Measurements from ENCODE around the gene PAK2.

Gene PAK2

DNA sequence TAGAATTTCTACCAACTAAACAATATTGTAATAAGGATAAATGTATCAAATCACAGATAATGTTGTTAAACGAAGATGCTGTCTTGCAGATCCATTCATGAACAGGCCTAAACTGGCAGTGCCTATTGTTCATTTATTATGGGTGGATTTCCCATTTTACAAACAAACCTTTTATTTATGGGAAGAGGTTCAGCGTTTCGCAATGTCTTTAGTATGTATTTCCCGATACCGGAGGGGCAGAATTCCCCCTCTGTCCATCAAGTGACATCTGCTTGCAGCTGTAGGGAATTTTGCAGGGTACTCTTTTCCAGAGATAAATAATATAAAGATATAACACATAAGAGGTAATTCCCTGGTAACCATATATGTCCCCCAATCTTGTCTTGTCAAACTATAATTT is 33.3 kb upstream of the PAK2 start:
- no peak for DNase-seq (ENCODE audit: low read depth in 1 of 2, low spot score in 1 of 2)
- no peaks in the 10 kb centered on the region for H3K27me3 ChIP-seq (ENCODE audit: insufficient read depth, poor library complexity, severe bottlenecking)
- no peak overlapping the region for H3K27ac ChIP-seq (replicated peaks)
- TF ChIP-seq, protein P1, sequence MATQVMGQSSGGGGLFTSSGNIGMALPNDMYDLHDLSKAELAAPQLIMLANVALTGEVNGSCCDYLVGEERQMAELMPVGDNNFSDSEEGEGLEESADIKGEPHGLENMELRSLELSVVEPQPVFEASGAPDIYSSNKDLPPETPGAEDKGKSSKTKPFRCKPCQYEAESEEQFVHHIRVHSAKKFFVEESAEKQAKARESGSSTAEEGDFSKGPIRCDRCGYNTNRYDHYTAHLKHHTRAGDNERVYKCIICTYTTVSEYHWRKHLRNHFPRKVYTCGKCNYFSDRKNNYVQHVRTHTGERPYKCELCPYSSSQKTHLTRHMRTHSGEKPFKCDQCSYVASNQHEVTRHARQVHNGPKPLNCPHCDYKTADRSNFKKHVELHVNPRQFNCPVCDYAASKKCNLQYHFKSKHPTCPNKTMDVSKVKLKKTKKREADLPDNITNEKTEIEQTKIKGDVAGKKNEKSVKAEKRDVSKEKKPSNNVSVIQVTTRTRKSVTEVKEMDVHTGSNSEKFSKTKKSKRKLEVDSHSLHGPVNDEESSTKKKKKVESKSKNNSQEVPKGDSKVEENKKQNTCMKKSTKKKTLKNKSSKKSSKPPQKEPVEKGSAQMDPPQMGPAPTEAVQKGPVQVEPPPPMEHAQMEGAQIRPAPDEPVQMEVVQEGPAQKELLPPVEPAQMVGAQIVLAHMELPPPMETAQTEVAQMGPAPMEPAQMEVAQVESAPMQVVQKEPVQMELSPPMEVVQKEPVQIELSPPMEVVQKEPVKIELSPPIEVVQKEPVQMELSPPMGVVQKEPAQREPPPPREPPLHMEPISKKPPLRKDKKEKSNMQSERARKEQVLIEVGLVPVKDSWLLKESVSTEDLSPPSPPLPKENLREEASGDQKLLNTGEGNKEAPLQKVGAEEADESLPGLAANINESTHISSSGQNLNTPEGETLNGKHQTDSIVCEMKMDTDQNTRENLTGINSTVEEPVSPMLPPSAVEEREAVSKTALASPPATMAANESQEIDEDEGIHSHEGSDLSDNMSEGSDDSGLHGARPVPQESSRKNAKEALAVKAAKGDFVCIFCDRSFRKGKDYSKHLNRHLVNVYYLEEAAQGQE (IDR thresholded peaks at IDR 0.05; ENCODE audit: insufficient replicate concordance, low read depth) = no peak
- TF ChIP-seq POLR2AphosphoS5 (IDR thresholded peaks at IDR 0.05; ENCODE audit: low read depth) (no peak), GABPA (IDR thresholded peaks at IDR 0.05; ENCODE audit: low read depth) (no peak), SPI1 (IDR thresholded peaks at IDR 0.05; ENCODE audit: borderline replicate concordance, low read depth) (no peak)
- TF ChIP-seq, protein P2, sequence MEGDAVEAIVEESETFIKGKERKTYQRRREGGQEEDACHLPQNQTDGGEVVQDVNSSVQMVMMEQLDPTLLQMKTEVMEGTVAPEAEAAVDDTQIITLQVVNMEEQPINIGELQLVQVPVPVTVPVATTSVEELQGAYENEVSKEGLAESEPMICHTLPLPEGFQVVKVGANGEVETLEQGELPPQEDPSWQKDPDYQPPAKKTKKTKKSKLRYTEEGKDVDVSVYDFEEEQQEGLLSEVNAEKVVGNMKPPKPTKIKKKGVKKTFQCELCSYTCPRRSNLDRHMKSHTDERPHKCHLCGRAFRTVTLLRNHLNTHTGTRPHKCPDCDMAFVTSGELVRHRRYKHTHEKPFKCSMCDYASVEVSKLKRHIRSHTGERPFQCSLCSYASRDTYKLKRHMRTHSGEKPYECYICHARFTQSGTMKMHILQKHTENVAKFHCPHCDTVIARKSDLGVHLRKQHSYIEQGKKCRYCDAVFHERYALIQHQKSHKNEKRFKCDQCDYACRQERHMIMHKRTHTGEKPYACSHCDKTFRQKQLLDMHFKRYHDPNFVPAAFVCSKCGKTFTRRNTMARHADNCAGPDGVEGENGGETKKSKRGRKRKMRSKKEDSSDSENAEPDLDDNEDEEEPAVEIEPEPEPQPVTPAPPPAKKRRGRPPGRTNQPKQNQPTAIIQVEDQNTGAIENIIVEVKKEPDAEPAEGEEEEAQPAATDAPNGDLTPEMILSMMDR (IDR thresholded peaks at IDR 0.05; ENCODE audit: insufficient read depth, low read length) = no peak
- no peak overlapping the region for H3K4me3 ChIP-seq (replicated peaks; ENCODE audit: insufficient read depth, low read length)

DNA sequence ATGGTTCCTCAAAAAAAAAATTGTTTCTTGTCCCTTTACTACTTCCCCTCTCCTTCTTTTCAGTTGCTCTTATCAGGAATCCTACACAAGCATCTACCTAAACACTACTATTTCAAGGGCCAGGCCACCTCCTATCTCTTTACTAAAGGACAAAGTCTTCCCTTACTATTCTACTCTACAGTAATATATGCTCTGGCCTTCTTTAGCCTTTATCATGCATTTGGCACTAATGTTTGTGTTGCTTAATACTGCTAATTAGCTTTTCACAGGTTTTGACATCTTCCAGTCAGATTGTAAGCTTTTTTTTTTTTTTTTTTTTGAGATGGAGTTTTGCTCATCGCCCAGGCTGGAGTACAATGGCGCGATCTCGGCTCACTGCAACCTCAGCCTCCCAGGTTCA is 32.9 kb upstream of the PAK2 start:
- no peak overlapping the region for H3K4me3 ChIP-seq (replicated peaks; ENCODE audit: insufficient read depth, low read length)
- H3K27ac ChIP-seq (replicated peaks) = no peak overlapping the region
- no peaks in the 10 kb centered on the region for H3K27me3 ChIP-seq (ENCODE audit: insufficient read depth, poor library complexity, severe bottlenecking)
- no peak for DNase-seq (ENCODE audit: low read depth in 1 of 2, low spot score in 1 of 2)
- no peak for TF ChIP-seq POLR2AphosphoS5 (IDR thresholded peaks at IDR 0.05; ENCODE audit: low read depth)

DNA sequence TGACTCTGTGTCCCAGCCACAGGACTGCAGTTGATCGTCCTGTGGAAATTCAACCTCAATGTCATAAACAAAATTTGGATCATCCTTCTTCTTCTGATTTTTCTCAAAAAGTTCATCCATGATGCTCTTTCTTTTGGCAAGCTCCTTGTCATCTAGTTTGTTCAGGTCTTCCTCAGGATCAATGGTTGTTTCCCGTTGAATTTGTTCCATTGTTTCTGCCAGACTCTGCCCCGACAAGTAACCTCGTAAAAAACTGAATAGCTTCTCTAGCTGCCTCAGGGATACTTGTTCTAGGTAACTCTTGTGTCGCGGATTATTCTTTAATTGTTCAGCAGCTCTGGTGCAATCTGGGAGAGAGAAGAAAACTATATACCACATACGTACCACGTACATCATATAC is 32.1 kb upstream of the PAK2 start:
- DNase-seq (ENCODE audit: low read depth in 1 of 2, low spot score in 1 of 2) = no peak
- Histone ChIP-seq H3K4me3 (replicated peaks; ENCODE audit: insufficient read depth, low read length) (no peak overlapping the region), H3K27ac (replicated peaks) (no peak overlapping the region), H3K27me3 (ENCODE audit: insufficient read depth, poor library complexity, severe bottlenecking) (no peaks in the 10 kb centered on the region)
- no peak for TF ChIP-seq SPI1 (IDR thresholded peaks at IDR 0.05; ENCODE audit: borderline replicate concordance, low read depth)
- TF ChIP-seq GABPA (IDR thresholded peaks at IDR 0.05; ENCODE audit: low read depth) = no peak

DNA sequence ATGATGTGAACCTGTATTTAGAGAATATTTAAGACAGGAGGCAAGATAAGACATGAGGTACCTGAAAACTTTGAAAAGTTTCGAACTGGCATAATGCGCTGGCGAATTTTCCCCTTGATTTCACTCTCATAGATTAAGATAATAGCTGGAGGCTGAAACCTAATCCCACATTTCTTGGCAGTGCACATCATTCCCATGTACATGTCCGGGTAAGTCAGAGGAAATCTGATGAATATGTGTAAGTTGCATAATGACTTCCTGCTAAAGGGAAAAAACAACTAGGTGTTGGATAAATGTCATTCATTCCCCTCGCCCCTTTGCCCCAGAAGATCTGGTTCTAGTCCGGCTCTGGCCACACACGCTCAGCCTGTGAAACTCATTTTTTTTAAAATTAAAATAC is 31.2 kb upstream of the PAK2 start:
- TF ChIP-seq, protein P2 (IDR thresholded peaks at IDR 0.05; ENCODE audit: insufficient read depth, low read length) = no peak
- TF ChIP-seq, protein P1 (IDR thresholded peaks at IDR 0.05; ENCODE audit: insufficient replicate concordance, low read depth) = no peak
- no peak for TF ChIP-seq POLR2AphosphoS5 (IDR thresholded peaks at IDR 0.05; ENCODE audit: low read depth)
- no peak for TF ChIP-seq SPI1 (IDR thresholded peaks at IDR 0.05; ENCODE audit: borderline replicate concordance, low read depth)
- no peak for TF ChIP-seq GABPA (IDR thresholded peaks at IDR 0.05; ENCODE audit: low read depth)
- no peak overlapping the region for H3K4me3 ChIP-seq (replicated peaks; ENCODE audit: insufficient read depth, low read length)
- DNase-seq (ENCODE audit: low read depth in 1 of 2, low spot score in 1 of 2) = no peak
- no peaks in the 10 kb centered on the region for H3K27me3 ChIP-seq (ENCODE audit: insufficient read depth, poor library complexity, severe bottlenecking)
- H3K27ac ChIP-seq (replicated peaks) = no peak overlapping the region

DNA sequence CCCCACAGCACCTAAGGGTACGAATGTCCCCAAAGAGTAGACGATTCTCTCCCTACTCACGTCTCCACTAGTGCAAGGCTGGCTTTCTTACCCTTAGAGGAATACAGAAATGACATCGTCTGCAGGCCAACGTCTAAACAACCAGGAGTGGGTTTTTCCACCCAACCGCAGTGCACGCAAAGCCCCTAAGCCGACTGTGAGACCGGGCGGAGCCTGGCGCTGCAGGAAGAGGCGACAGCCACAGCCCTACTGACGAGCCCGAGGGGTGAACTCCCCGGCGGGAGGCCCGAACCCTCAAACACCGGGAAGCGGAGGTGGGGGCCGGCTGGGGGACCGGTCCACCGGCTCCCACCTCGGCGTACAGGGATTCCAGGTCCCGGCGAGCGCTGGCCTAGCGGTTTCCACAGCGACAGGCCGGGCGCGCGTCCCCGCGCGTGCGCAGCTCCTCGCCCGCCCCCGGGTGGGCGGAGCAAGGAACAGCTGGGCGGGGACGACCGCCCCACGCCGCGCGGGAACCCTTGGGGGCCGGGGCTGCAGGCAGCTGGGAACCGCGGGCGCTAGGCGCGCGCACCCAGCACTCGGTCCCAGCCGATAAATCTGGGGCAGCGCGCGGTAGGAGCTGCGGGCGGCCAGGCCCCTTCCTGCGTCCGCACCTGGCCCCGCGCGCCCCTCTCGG is 27.7 kb upstream of the PAK2 start, which contains the start of the genes CEP19 and PIGX:
TSS of gene CEP19 (minus strand) at position 413 of the 676 bp plus-strand sequence. CDS start 3,593 bp downstream, outside the sequence.
TSS of gene PIGX (plus strand) at position 540 of the 676 bp plus-strand sequence.
- Histone ChIP-seq H3K27ac (replicated peaks) (peak within 1 kb of the TSS; percentile 87), H3K4me3 (replicated peaks; ENCODE audit: insufficient read depth, low read length) (peak within 1 kb of the TSS; percentile 98), H3K27me3 (ENCODE audit: insufficient read depth, poor library complexity, severe bottlenecking) (no peaks in the 10 kb centered on the region)
- TF ChIP-seq, protein P1 (IDR thresholded peaks at IDR 0.05; ENCODE audit: insufficient replicate concordance, low read depth) = no peak
- peak; percentile 16; the same call in 1 of the 2 replicates for TF ChIP-seq SPI1 (IDR thresholded peaks at IDR 0.05; ENCODE audit: borderline replicate concordance, low read depth)
- peak; percentile 78 to 80 for DNase-seq (ENCODE audit: low read depth in 1 of 2, low spot score in 1 of 2)

All from HL-60 (cell line).